HFF-Myc (cell line): ENCODE measurements around the gene SEZ6L2.
"Not testable (repeated sequence)": the region's sequence is repeated elsewhere in the genome, so short reads cannot be mapped to it uniquely, and the experiment has no call there.

Experiments
- DNase-seq: peaks from one replicate; pipeline ENCODE4 v3.0.0-alpha.2; 2011; ENCODE audit warnings: low read depth; ENCODE audit errors: extremely low read depth
- H3K4me3 ChIP-seq: replicated peaks from 2 replicates; pipeline ENCODE4 v1.5.1; 2011; ENCODE audit warnings: low read depth, mild to moderate bottlenecking, control low read depth, low read length
- TF ChIP-seq, protein P1 (sequence below): IDR thresholded peaks from 2 replicates; pipeline ENCODE4 v1.5.1; 2012; ENCODE audit warnings: mild to moderate bottlenecking, low read depth, low read length, control low read depth; ENCODE audit errors: missing control alignments

Gene SEZ6L2

DNA sequence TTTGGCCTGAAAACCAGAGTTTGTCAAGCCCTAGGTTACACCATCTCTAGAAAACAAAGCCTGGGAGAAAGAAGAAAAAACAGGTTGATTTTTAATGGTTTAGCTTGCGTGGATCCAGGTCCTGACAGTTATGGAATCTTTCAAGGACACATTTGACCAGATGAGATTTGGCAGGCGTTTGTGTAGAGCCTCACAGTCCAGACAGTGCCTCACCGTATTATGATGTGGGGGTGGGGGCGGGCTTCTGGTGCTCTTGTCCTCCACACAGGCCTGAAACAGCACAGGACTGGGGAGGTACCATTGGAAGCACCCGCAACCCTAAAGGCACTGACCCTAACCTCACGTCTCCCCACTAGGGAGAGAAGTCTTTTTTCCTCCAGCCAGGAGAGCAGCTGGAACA is 59.5 kb downstream of the SEZ6L2 start:
- TF ChIP-seq, protein P1, sequence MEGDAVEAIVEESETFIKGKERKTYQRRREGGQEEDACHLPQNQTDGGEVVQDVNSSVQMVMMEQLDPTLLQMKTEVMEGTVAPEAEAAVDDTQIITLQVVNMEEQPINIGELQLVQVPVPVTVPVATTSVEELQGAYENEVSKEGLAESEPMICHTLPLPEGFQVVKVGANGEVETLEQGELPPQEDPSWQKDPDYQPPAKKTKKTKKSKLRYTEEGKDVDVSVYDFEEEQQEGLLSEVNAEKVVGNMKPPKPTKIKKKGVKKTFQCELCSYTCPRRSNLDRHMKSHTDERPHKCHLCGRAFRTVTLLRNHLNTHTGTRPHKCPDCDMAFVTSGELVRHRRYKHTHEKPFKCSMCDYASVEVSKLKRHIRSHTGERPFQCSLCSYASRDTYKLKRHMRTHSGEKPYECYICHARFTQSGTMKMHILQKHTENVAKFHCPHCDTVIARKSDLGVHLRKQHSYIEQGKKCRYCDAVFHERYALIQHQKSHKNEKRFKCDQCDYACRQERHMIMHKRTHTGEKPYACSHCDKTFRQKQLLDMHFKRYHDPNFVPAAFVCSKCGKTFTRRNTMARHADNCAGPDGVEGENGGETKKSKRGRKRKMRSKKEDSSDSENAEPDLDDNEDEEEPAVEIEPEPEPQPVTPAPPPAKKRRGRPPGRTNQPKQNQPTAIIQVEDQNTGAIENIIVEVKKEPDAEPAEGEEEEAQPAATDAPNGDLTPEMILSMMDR: no peak
- H3K4me3 ChIP-seq: no peak overlapping the region
- no peak for DNase-seq

DNA sequence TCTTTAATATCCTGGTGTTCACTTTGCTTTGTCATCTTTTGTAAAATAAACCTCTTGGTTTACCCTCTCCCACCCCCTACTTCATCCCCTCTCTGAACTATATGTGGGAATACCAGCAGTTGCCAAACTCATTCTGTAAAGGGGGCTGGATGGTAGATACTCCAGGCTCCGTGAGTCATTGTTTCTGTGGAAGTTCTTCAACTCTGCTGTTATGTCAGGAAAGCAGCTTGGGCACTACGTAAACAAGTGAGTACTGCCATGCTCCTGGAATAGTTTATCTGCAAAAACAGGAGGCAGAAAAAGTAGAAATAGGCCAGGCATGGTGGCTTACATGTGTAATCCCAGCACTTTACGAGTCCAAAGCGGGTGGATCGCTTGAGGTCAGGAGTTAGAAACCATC is 61.5 kb downstream of the SEZ6L2 start:
- DNase-seq: no peak
- TF ChIP-seq, protein P1: no peak
- H3K4me3 ChIP-seq: no peak overlapping the region

DNA sequence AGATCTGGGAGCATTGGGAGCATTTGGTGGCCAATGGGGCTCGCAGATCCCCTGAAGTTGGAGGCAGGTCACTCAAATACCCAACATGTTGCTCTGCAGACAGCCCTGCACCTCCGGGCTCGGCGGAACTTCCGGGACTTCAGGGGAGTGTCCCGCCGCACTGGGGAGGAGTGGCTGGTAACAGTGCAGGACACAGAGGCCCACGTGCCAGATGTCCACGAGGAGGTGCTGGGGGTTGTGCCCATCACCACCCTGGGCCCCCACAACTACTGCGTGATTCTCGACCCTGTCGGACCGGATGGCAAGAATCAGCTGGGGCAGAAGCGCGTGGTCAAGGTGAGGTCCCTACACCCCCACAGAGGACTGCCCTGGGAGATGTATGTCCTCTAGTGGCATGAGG is 62.7 kb downstream of the SEZ6L2 start:
- H3K4me3 ChIP-seq: no peak overlapping the region
- DNase-seq: no peak
- TF ChIP-seq, protein P1: no peak

DNA sequence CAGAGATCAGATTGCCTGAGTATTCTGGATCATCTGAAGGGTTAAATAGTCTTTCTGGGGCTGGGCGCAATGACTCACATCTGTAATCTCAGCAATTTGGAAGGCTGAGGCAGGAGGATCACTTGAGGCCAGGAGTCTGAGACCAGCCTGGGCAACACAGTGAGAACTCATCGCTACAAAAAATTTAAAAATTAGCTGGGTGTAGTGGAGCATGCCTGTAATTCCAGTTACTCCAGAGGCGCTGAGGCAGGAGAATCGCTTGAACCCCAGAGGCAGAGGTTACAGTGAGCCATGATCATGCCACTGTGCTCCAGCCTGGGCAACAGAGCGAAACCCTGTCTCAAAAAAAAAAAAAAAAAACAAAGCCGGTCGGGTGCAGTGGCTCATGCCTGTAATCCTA is 63.4 kb downstream of the SEZ6L2 start:
- no peak overlapping the region for H3K4me3 ChIP-seq
- TF ChIP-seq, protein P1: no peak
- no peak for DNase-seq

DNA sequence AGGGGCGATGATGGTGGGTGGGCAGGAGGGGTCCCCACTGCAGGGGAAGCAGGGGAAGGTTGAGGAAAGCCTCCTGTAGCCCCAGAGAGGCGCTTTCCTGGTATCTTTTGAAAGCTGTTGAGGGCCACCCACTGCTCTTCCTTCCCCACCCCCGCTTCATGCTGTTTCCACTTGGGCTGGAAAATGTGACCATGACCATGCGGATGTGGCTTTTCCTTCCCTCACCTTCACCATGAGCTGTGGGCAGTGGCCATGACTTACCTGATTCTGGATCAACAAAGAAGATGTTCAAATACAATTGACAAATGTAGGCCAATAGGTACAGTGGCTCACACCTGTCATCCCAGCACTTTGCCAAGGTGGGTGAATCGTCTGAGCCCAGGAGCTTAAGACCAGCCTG is 65.3 kb downstream of the SEZ6L2 start:
- DNase-seq: no peak
- TF ChIP-seq, protein P1: no peak
- H3K4me3 ChIP-seq: no peak overlapping the region

DNA sequence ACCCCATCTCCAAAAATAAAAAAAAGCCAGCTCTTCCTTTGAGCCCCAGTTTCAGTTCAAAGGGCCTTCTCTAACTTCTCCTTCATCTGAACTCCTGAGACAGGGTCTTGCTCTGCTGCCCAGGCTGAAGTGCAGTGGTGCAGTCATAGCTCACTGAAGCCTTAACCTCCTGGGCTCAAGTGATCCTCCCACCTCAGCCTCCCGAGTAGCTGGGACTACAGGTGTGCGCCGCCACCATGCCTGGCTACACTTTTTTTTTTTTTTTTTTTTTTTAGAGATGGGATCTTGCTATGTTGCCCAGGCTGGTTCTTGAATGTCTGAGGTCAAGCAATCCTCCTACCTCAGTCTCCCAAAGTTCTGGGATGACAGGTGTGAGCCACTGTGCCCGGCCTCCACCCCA is 66.1 kb downstream of the SEZ6L2 start:
- DNase-seq, H3K4me3 ChIP-seq: not testable (repeated sequence)

DNA sequence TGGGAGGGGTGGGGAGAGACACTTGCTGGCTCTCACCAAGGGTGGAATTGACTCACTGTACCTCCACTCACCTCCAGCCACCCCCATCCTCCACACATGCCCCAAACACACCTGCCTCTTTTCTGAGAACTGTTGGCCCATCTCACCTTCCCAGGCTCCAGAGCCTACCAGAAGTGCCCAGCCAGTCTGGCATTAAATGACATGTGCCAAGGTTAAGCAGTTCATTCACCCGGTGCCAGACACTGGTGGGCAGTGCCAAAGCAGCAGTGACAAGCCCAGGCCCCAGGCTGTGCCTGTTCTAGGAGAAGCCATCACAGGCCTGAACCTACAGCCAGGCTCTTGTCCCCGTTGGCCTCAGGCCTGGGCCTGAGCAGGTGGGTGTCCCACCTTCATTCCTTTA is 67.9 kb downstream of the SEZ6L2 start:
- DNase-seq: no peak
- no peak overlapping the region for H3K4me3 ChIP-seq
- TF ChIP-seq, protein P1: no peak

DNA sequence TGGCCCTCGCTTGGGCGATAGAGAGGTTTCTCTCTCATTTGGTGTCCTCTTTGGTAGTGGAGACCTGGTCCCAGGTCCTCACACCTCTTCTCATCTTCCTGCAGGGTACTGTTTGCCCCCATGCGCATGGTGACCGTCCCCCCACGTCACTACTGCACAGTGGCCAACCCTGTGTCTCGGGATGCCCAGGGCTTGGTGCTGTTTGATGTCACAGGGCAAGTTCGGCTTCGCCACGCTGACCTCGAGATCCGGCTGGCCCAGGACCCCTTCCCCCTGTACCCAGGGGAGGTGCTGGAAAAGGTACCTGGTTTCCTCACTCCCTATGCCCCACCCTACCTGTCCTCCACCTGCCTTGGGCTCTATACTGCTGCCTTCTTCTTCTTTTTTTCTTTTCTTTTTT is 68.6 kb downstream of the SEZ6L2 start:
- TF ChIP-seq, protein P1: no peak
- H3K4me3 ChIP-seq: no peak overlapping the region
- no peak for DNase-seq
